ENCODE data around the gene LBX2.

DNA sequence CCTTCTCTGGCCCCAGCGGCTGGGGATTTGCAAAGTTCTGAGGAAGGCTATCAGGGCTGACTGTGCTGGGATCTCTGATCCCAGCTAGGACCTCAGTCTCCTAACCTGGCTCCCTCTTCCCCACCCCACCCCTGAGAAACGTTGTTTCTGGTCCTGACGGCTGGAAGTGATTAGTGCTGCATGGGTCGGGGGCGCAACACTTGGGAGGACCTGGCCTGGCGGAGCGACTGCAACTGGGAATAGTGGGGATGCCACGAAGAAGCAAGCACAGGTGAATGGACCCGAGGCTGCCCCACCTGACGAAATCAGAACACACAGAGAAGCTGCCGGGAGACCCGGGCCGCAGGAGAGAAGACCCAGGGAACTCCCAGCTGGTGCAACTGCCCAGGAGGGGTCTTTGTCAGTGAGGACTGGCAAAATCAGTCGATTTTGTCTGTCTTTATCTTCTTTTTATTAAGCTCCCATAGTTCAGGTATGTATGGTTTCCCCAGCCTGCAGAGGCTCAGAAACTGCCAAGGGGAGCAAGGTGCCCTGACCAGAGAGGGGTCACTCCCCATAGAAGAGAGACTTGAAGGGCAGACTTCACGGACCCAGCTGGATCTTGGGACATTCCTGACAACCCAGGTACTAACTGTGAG lies 656 bp upstream of the LBX2 start:
- TF ChIP-seq, protein P1, sequence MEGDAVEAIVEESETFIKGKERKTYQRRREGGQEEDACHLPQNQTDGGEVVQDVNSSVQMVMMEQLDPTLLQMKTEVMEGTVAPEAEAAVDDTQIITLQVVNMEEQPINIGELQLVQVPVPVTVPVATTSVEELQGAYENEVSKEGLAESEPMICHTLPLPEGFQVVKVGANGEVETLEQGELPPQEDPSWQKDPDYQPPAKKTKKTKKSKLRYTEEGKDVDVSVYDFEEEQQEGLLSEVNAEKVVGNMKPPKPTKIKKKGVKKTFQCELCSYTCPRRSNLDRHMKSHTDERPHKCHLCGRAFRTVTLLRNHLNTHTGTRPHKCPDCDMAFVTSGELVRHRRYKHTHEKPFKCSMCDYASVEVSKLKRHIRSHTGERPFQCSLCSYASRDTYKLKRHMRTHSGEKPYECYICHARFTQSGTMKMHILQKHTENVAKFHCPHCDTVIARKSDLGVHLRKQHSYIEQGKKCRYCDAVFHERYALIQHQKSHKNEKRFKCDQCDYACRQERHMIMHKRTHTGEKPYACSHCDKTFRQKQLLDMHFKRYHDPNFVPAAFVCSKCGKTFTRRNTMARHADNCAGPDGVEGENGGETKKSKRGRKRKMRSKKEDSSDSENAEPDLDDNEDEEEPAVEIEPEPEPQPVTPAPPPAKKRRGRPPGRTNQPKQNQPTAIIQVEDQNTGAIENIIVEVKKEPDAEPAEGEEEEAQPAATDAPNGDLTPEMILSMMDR (conservative IDR thresholded peaks at IDR 0.05; ENCODE audit: low read depth, low read length) = no peak
- no peak for TF ChIP-seq EZH2 (IDR thresholded peaks at IDR 0.05; ENCODE audit: borderline replicate concordance, low read depth, low read length, poor library complexity, severe bottlenecking)
